ENCODE data around the gene SPATA22.
"Not testable (repeated sequence)": the region's sequence is repeated elsewhere in the genome, so short reads cannot be mapped to it uniquely, and the experiment has no call there.

The SPATA22 gene, protein sequence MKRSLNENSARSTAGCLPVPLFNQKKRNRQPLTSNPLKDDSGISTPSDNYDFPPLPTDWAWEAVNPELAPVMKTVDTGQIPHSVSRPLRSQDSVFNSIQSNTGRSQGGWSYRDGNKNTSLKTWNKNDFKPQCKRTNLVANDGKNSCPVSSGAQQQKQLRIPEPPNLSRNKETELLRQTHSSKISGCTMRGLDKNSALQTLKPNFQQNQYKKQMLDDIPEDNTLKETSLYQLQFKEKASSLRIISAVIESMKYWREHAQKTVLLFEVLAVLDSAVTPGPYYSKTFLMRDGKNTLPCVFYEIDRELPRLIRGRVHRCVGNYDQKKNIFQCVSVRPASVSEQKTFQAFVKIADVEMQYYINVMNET

DNA sequence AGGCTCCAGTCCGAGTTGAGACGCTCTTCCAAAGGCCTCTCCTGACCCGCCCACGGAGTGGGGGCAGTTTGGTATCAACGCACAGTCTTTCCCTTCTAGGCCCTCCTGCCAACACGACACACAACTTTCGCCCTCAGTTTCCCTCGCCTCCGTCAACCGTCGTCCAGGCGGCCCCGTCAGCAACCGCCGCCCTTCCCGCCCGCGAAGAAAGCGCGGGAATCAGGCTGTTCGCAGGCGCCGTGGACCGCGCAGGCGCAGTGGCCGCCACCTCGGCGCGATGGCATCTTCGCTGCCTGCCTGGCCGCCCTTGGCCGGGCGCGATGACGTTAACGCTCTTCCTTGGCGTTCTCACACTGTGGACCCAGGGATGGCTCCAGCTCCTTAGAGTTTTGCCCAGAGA is at the start of gene SPATA22:
Gene SPATA22 (minus strand): TSS at position 221 of the 400 bp plus-strand sequence. CDS start 2,494 bp downstream, outside the sequence.
- no peak for DNase-seq (ENCODE audit: low read depth)

DNA sequence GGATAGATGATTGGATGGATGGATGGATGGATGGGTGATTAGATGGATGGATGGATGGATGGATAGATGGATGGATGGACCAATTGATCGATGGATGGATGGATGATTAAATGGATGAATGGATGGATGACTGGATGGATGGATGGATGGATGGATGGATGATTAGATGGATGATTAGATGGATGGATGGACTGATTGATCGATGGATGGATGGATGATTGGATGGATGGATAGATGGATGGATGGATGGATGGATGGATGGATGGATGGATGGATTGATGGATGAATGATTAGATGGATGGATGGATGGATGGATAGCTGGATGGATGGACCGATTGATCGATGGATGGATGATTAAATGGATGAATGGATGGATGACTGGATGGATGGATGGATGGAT is 47.9 kb upstream of the SPATA22 start:
- not testable (repeated sequence) for DNase-seq (ENCODE audit: low read depth)

DNA sequence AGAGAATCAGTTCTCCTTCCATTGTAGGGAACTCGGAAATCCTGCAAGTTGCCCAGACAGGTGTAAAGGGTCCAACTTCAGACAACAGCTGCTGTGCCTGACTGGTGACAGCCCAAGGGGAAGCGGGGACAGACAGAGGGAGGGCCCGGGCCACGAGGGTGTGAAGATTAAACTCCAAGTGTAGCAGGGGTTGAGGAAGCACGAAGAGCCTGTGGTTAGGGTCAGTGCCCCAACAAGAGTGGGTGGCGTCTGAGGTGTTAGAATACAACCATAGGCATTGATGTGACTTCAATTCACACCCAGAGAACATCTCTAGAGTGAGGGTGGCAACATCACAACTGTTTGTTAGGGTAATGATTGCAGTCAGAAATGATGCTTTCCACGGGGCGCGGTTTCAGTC is 43.3 kb upstream of the SPATA22 start:
- no peak for DNase-seq (ENCODE audit: low read depth)

DNA sequence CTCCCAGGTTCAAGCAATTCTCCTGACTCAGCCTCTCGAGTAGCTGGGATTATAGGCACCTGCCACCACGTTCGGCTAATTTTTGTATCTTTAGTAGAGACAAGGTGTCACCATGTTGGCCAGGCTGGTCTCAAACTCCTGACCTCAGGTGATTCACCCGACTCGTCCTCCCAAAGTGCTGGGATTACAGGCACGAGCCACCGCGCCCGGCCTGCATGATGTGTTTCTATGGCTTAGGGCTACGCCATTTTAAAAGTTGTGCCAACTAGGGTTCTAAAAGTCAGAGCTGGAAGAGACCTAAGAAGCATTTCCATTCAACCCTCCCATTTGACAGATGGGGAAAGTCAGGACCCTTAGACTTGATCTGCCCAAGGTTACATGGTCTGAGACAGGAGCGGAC is 42.5 kb upstream of the SPATA22 start:
- DNase-seq (ENCODE audit: low read depth): not testable (repeated sequence)

DNA sequence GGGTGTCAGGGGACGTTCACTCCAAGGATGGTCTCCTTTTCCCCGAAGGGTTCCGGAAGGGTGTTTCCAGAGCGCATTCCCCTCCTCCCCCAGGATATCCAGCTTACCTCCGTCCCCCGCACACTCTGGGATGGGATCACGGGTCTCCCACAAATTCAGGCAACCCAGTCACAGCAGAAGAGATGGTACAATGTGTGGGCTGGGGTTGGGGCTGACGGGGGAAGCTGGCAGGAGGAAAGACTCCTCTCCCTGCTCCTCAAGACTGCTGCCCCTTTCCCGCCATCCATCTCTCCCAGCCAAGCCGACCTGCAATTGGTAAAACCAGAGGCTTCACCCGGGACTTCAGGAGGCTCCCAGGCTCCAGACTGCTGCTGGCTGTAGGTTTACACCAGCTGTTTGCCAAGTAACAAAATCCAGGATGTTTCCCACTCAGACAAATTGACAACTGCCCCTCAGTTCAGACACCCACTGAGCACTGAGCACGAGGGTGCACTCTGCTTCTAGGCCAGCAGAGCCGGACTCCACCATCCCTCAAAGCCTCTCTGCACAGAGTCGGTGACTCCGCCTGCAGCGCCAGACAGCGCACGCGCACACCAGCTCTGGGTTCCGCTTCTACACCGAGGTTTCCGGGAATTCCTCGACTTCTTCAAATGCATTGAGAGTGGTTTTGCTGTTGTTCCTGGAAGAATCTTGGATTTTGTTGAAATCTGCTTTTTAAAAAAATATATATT is 41.9 kb upstream of the SPATA22 start:
- no peak for DNase-seq (ENCODE audit: low read depth)

DNA sequence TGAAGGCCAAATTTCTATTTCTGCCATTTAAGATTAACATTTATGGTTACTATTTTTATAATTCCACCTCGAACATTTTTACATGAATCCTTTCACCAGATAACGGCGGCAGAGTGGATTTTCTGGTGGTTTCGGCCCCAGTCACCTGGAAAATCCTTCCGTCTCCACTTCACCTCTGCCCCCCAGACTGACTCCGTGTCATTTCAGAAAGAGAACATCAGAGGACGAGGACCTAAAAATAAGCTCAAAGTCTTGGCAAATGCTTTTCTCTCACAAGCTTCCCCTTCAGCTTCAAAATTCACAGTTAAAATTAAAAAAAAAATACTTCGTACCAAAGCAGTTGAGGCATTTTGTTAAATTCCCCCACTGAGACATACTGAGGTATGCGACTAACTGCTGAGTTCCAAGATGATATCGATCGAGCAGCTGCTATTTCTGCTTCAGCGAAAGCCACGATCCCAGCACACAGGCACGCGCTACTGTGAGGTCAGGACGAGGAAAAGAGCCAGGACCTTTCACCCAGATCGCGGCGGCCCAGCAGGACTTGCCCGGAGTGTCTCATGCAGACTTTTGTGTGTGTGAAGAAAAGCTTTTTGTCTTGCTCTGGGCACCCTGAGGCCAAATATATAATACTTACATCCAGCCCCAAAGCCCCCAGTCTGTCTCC is 41.0 kb upstream of the SPATA22 start:
- no peak for DNase-seq (ENCODE audit: low read depth)

DNA sequence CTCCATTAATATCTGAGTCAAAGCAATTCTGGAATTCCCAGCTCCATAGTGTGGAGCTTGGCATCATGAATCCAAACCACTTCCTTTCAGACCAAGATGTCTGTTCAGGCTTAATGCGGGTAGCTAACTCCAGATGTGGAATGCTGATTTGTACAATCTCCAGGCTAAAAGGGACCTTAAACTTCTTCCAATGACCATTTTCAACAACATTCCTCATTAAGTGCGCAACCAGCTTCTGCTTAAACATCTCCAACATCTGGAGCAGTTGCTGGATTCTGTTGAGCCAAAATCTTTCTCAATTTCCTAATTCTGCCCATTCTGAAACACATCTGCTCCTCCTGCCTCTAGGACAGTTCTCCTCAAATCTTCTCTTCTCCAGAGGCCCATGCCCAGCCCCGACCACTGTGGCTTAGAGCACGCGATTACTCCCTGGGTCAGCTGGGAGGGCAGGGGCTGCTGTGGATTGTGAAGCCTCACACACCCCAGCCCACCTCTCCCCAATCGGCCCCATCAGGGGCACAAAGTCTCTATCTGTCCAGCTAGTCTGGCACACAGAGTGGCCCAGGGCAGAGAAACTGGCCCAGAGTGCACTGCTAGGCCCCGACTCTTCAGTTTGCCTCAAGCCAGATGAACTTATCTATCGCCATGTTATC is 40.4 kb upstream of the SPATA22 start:
- no peak for DNase-seq (ENCODE audit: low read depth)

DNA sequence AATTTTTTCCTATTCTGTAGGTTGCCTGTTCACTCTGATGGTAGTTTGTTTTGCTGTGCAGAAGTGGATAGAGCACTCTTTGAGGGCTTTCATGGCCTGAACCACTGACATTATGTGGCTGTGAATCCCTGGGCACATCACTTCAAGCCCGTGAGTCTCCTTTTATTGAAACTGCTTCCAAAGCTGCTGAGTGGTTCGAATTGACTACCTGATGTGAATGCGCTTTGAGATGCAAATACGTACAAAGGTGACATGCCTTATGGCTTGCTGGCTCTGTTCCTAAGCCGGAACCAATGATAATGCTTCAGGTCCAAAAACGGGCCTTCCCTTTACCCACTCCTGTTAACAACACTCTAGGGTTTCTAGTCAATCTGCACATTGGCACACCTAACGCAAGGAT is 38.5 kb upstream of the SPATA22 start:
- no peak for DNase-seq (ENCODE audit: low read depth)

DNA sequence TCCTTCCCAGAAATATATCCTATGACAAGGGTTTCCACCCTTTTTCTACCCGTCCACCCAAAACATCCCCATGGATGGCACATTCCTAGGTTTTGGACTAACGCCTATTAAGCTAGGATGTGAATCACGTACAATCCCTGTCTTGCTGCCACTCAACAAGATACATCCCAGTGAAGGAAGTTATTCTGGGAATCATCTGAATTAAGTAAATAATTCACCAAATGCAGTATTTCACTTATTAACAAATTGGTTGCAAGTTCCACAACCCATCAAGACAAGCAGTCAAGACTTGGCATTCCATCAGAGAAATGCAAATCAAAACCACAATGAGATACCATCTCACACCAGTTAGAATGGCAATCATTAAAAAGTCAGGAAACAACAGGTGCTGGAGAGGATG is 36.2 kb upstream of the SPATA22 start:
- no peak for DNase-seq (ENCODE audit: low read depth)

DNA sequence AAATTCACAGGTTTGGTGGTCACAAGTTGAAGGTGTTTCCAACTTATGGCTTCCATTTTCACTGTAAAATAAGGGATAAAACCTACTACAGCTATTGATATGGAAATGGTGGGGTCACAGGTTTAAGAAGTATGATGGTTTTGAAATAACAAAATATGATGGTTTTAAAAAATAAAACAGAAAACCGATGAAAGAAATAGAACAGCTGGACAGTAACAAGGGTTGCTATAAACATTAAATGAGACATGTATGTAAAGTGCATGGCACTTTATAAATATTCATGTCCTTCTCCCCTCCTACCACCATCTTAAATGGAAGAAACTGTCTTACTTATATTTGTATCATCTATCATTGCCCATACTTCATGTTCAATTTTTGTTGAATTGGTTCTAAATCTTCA is 35.5 kb upstream of the SPATA22 start:
- no peak for DNase-seq (ENCODE audit: low read depth)

DNA sequence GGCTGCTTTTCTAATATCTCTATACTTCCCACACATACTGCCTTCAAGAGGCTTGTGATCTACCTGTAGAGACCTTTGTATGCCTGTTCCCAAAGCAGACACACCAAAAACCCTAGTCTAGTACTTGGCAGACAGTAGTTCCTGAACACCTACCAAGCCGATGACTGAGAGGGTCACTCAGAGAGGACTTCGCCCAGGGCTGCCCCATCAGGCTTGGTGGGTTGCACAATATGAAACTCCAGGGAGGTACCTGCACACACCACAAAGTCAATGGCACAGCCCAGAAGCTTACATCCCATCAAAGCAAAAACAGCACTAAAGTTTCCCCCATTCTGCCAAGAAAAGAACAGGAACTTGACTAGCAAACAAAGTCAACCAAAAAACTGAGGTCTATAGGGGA is 34.4 kb upstream of the SPATA22 start:
- DNase-seq (ENCODE audit: low read depth): no peak

DNA sequence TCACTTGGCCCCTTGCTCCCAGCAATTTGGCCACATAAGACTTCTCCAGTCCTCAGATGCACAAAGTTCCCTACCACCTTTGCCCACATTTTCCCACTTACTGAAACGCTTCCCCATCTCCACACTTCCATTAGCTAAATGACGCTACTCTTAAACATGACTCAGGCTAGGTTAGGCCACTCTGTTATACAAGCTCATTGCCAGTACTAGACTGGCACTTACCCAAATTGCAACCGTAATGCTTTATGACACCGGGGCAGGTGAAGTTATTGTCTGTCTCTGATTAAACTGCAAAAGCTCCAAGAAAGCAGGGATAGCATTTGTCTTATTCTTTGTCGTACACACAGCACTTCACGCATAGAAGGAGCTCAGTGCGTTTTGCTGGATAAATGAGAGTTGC is 33.4 kb upstream of the SPATA22 start:
- no peak for DNase-seq (ENCODE audit: low read depth)

DNA sequence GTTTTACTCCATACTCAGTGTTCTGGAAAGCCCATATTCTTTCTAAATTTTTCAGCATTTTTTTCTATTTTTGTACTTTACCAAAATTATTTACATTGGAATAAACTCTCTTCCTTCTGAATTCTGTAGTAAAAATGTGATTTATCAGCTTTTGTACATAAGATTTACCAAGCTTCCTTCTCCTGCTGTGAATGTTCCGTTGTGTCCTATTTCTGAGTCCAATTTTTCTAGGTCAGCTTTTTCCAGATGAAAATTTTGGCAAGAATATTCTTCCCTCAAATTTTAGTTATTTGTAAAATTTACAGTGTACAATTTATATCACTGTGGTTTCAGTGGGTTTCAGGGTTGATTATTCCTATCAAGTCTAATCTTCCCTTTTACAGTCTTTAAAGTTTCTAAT is 31.7 kb upstream of the SPATA22 start:
- no peak for DNase-seq (ENCODE audit: low read depth)

DNA sequence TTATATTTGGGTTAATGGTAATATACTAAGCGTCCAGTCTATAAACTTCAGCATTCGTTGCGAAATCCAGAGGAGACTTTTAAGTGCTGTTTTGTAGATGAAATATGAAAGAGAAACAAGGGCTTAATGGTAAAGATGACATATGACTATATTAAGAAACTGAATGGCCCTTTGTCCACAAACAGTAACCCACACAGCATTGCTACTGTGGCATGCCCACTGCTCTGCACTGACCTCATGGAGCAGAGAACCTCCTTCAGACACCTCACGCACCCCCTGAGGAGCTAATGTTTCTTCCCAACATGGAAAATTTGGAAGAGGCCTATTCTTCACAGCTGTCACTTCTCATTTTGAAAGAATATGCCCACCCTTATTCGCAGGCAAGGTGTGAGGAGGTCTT is 30.8 kb upstream of the SPATA22 start:
- DNase-seq (ENCODE audit: low read depth): no peak

DNA sequence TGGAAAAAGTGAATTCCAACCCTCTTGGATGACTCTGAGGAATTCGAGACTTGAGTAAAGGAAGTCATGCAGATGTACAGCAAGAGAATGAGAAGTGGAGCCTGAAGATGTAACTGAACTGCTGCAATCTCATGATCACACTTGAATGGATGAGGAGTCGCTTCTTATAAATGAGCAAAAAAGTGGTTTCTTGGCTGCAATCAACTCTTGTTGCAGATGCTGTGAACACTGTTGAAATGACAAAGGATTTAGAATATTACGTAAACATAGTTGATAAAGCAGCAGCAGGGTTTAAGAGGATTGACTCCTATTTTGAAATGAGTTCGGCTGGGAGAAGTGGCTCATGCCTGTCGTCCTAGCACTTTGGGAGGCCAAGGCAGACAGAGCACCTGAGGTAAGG is 29.7 kb upstream of the SPATA22 start:
- DNase-seq (ENCODE audit: low read depth): no peak

DNA sequence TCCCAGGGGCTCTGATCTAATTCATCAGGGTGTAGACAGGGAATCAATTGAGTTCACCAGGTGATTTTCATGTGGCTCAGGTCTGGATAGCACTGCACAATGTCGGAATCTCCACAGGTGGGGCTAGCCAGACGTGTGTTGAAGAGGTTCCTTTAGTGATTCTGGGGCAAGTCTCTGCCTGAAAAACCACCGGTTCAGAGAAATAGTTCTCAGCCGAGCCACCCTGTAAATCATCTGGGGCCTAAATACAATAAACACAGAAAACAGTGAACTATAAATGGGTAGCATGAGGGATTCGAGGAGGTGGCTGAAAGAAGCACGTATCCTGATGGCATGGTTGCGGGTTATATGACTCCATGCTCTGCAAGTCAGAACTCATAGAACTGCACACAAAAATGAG is 25.5 kb upstream of the SPATA22 start:
- DNase-seq (ENCODE audit: low read depth): no peak

DNA sequence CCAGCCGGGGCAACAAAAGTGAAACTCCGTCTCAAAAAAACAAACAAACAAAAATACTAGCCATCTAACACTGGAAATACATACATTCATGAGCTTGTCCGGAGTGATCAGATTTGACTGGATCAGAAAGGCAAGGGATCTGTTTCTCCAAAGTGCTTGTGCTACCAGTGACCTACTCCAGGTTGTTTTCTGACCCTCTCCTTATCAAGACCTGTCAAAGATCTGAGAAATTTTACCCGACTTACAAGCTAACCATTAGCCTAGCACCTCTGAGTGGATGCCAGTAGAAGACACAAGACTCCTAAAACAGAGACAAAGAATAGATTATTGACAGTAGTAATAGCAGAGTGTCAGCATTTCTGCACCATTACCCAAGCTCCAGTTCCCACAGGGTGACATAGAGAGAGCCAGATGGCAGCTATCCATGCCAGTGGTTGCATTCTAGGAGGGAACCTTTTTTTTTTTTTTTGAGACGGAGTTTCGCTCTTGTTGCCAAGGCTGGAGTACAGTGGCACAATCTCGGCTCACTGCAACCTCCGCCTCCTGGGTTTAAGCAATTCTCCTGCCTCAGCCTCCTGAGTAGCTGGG is 14.0 kb upstream of the SPATA22 start:
- DNase-seq (ENCODE audit: low read depth): no peak

DNA sequence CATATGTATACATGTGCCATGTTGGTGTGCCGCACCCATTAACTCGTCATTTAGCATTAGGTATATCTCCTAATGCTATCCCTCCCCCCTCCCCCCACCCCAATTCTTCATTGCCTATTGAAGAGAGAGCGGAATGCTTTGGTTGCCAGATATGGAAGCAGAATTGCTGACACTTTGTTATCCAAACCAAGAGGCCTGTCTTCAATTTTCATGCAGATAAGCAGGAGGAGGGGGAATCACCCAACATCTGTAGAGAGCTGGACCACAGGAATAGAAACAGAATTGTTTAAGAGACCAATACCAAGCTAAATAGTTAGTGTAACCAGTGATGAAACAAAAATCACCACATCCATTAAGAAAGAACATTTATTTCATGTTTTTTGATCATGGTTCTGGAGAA is 11.2 kb upstream of the SPATA22 start:
- DNase-seq (ENCODE audit: low read depth): no peak

DNA sequence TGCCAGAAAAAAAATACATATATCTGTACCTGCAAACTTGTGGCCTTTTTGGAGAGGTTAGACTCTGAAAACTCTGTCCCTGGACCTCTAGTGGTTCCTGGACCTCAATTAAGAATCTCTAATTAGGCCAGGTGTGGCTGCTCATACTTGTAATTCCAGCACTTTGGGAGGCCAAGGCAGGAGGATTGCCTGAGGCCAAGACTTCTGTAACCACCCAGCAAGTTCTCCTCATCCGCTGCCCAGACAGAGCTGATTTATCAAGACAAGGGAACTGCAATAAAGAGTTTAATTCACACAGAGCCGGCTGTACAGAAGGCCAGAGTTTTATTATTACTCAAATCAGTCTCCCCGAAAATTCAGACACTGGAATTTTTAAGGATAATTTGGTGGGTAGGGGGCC is 8.4 kb upstream of the SPATA22 start:
- DNase-seq (ENCODE audit: low read depth): no peak

DNA sequence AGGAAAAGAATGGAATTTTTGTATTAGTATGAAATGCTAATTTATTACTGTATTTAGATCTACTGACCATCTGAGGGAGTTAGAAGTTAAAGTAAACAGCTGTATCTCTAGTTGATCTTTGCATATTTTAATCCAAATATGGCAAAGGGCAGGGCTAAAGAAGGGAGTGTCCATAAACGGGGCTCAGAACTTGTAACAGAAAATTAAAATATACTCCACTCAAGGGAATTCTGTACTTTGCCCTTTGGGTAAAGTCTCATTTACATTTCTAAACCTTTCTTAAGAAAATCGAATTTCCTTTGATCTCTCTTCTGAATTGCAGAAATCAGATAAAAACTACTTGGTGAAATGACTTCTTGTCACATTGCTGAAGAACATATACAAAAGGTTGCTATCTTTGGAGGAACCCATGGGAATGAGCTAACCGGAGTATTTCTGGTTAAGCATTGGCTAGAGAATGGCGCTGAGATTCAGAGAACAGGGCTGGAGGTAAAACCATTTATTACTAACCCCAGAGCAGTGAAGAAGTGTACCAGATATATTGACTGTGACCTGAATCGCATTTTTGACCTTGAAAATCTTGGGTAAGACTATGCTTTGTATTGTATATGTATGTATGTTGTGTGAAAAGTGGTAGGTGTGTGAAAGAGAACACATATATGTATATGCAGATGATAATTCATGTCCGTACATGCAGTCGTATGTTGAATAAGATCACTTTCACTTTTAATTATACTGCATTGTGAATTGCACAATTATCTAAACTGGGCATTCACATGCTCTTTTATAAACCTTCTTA is 4.4 kb upstream of the SPATA22 start, which contains the start of gene ASPA:
Gene ASPA (plus strand): TSS at position 186 of the 799 bp plus-strand sequence. CDS start 163 bp downstream, at position 349.
- DNase-seq (ENCODE audit: low read depth): no peak

DNA sequence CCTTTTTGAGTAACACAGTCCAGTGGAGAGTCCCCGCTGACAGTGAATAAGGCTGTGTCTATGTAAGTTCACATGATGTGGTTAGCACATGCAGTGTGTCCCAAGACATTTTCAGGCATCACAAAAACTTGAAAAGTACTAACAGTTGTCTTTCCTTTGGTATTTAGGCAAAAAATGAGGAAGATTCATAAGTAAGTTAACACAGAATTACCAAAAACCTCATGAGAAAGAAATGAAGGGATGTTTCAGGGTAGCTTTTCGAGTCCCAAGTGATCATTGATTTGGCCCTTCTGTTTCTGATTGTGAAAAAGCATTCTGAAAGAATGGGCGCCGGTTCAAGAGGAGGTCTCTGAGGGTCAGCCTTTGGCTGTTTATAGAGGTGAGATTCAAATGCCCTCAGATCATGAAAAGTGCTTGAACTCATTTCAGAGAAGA is 3.6 kb upstream of the SPATA22 start:
- no peak for DNase-seq (ENCODE audit: low read depth)

All from iris pigment epithelial cell (primary cell).